Adrenal gland (tissue), 5 donors: Measurements from ENCODE around the gene SCAPER.

Experiments
- POLR2A ChIP-seq, 2 donors: fragments of 450-650 bp; IDR thresholded peaks; one replicate each; pipeline ENCODE4 v1.6.1; 2017; ENCODE audit warnings: antibody characterized with exemption in 2 of 2, mild to moderate bottlenecking in 2 of 2, moderate library complexity in 1 of 2
- TF ChIP-seq, protein P1 (sequence below), 6 experiments: fragments of 450-650 bp in 4 of 6; fragments of 200-600 bp in 2 of 6; sonication (generic) in 1 of 6; IDR thresholded peaks; 1 replicate in 5 of 6; 2 replicates in 1 of 6; pipeline versions ENCODE4 v1.5.1 to v1.8.0; 2016 to 2021; ENCODE audit warnings: antibody characterized with exemption in 6 of 6, mild to moderate bottlenecking in 2 of 6, moderate library complexity in 1 of 6
- donor health status: DM: no; HTN: no; CAD: no.

DNA sequence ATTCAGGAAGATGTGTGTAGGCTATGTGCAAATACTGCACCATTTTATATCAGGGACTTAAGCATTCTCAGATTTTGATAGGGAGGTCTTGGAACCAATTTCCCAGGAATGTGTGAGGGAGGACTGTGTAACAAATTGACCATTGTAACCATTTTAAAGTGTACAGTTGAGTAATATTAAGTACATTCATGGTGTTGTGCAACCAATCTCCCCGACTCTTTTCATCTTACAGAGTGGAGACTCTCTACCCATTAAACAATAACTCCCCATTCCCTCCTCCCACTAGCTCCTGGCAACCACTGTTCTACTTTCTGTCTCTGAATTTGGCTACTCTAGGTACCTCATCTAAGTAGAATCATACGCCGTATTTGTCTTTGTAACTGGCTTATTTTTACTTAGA lies 31.5 kb upstream of the SCAPER start:
- TF ChIP-seq, protein P1, sequence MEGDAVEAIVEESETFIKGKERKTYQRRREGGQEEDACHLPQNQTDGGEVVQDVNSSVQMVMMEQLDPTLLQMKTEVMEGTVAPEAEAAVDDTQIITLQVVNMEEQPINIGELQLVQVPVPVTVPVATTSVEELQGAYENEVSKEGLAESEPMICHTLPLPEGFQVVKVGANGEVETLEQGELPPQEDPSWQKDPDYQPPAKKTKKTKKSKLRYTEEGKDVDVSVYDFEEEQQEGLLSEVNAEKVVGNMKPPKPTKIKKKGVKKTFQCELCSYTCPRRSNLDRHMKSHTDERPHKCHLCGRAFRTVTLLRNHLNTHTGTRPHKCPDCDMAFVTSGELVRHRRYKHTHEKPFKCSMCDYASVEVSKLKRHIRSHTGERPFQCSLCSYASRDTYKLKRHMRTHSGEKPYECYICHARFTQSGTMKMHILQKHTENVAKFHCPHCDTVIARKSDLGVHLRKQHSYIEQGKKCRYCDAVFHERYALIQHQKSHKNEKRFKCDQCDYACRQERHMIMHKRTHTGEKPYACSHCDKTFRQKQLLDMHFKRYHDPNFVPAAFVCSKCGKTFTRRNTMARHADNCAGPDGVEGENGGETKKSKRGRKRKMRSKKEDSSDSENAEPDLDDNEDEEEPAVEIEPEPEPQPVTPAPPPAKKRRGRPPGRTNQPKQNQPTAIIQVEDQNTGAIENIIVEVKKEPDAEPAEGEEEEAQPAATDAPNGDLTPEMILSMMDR (IDR thresholded peaks at IDR 0.05) = no peak
- TF ChIP-seq POLR2A (IDR thresholded peaks at IDR 0.05) = no peak
